Dermis microvascular lymphatic vessel endothelial cell (primary cell): Measurements from ENCODE around the gene SIK1. TPM values are rescaled to one million over a fixed set of nuclear protein-coding genes. Genes with fewer than 3 reads are reported as not detected.
"Not testable (repeated sequence)": the region's sequence is repeated elsewhere in the genome, so short reads cannot be mapped to it uniquely, and the experiment has no call there.

Experiments
- DNase-seq, 2 donors: peaks; one replicate each; pipeline versions ENCODE4 v3.0.0 to v3.0.0-alpha.2; 2010; ENCODE audit warnings: low read depth in 2 of 2
- total RNA-seq: library from RNA; depleted of rRNA; stranded (reverse); fragments of >200 nt; gene quantifications from 2 replicates; pipeline ENCODE4 v1.2.1, GENCODE V29; 2014

Gene SIK1
- total RNA-seq = 0.26 and 10.2 TPM in 2 replicates

DNA sequence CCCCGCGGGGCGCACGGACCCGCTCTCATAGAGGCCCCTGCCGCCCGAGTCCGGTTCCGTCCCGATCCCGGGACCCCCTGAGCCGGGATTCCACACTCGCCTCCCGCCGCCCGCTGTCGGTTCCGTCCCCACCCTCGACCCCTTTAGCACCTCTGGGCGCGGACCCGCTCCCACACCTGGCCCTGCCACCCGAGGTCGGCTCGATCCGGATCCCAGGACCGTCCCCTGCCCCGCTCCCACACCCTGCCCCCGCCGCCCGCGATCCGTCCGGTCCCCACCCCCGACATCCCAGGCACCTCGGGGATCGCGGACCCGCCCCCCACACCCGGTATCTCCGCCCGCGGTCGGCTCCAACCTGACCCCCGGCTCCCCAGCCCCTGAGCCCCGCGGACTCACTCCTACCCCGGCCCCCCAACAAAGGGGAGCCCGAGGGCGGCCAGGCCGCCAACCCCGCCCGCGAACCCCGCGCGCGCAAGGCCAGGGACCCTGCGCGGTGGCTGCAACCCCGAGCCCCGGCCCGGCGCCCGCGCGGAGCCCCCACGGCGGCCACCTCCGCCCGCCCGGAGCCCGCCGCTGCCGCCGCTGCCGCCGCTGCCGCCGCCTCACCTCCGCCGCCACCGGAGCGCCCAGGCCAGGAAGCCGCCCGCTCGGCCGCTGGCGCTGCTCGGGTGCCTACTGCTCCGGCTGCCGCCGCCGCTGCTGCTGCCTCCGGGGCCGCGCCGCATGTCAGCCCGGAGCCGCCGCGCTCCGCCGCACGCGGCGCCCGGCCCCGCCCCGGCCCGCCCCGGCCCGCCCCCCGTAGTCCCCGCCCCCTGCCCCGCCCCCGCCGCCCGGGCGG lies at the start of gene SIK1:
Gene SIK1 (minus strand): TSS at position 728 of the 838 bp plus-strand sequence. CDS start 953 bp downstream, outside the sequence.
- DNase-seq = not testable (repeated sequence)

DNA sequence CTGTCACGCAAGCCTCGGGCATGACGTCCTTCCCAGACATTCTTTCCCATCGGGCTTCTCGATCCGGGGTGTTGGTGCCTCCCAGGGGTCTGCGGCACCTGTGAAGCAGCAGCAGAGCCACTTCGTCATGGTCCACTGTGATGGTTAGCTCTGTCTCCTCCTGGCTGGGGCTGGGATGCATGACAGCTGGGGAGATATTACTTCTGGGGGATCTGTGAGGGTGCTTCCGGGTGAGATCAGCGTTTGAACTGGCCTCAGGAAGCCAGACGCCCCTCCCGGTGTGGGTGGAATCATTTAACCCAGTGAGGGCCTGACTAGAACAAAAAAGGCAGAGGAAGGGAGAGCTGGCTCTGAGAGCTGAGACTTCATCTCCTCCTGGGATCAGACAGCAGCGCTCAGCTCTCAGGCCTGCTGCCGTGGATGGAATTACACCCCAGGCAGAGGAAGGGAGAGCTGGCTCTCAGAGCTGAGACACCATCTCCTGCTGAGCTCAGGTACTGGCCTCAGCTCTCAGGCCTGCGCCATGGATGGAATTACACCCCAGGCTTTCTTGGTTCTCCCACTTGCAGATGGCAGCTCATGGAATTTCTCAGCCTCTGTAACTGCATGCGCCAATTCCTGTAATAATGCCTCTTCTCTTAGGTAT lies 44.8 kb upstream of the SIK1 start:
- DNase-seq = not testable (repeated sequence)

DNA sequence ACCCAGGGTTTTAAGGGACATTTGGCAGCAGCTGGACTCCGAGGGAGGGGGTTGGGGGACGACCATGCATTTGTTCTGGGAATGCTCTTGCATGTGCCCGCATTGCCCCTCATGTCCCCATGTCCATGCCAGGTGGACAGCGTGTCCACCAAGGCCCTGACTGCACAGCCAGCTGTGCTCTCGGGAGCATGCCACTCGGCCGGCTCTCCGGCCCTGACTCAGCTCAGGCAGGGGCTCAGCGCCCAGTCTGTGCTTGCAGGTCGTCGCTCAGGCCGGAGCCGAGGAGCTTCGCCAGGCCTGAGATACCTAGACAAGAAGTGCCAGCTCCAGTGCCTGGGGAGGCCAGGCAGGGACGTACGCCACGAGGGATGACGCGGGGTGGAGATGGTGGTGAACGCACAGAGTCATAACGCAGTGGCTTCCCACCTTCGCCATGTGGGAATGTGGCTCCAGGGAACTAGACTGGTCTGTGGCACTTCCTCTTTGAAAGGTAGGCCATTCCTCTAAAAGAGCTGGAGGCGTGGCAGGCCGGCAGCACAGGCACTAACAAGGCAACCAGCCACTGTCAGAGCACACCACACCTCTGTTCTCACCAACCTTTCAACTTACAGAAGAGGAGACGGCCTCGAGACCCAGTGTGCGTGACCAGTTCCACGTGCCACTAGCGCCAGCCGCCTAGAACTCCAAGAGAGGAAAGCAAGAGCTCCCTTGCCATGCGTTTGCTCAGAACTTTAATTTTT lies 43.0 kb upstream of the SIK1 start:
- DNase-seq = not testable (repeated sequence)

DNA sequence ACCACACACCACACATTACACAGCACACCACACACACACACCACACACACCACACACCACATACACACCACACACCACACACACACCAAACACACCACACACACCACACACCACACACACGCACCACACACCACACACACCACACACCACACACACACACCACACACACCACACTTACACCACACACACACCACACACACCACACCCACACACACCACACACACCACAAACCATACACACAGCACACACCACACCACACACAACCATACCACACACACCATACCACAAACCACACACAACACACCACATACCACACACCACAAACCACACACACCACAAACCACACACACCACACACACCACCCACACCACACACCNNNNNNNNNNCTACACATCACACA lies 40.9 kb upstream of the SIK1 start:
- DNase-seq = no peak

DNA sequence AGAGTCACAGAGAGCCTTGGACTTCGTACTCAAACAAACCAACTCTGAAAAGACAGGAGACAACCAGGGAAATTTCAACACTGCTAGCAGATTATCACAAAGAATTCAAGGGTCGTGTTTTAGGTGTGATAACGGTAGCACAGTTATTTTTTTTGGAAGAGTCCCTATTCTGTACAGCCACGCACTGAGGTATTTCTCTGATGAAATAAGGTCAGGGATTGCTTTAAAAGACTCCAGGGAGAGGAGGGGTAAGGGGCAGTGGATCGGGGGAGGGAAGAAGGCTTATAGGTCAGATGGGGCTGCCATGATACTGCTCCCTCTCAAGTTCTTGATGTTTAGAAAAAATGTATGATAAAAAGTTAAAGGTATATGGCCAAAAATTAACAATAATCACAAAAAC lies 38.2 kb upstream of the SIK1 start:
- DNase-seq = not testable (repeated sequence)

DNA sequence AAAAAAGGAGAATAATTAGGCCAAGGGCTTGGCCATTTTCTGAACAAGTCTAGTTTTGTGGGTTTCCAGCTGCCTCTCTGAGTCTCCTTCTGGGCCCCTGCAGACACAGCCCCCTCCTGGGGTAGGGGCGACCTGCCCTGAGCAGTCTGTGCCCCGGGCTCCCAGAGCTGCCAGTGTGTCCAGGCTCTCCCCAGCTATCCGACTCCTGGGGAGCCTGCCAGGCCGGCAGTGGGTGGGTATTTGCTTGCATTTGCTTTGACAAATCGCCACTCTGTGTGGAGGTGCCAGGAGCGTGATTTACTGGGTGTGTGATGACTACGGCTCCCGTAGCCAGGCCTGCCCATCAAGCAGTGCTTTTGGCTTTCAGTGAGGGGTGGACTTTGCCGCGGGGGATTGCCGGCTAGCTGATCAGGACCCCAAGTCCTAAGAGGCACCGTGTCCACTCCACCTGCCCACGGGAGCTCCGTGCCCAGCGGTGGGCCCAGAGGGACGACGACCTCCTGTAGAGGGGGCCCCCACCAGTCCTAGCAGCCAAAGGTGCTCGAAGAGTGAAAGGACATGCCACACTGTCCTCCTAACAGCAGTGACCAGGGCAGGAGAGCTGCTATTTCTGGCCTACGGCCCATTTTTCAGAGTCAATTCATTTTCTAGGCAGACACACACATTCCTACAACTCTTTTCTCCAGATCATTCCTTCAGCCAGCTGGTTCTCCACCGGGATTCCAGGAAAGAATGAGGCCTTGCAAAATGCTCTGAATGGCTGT lies 36.7 kb upstream of the SIK1 start:
- DNase-seq = not testable (repeated sequence)

DNA sequence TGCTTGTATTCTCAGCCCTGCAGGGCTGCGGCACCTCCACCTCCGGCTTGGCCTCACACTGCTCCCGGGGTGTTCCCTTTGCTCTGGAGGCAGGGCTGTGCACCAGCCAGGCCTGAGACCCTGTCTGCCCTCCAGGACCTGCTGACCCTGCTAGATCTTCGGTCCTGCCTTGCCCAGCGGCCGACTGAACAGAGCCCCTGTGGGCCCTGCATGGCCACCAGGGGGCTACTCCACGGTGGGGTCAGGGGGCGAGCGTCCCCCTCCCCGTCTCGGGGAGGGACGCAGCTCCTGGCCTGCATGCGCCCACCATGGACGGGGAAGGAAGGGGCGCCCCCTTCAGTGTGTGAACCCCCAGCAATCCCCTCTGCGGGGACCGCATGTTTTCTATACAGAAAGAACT lies 36.0 kb upstream of the SIK1 start:
- not testable (repeated sequence) for DNase-seq

DNA sequence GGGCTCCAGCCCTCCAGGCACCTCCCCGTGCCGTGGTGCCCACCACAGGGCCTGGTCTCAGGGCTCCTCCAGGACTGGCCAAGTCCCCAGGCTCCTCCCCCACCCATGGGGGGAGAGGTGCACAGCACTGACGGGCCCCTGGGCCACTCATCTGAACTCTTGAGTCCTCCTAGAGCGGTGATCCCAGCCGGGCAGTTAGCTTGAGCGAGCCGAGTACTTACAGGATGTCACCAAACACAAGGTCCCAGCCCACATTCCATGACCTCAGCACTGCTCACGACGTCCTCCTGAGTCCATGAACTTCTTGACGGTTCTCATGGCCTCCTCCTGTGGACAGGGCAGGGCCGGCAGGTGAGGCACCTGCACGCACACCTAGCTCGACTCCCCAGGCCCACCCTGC lies 33.5 kb upstream of the SIK1 start:
- DNase-seq = not testable (repeated sequence)

DNA sequence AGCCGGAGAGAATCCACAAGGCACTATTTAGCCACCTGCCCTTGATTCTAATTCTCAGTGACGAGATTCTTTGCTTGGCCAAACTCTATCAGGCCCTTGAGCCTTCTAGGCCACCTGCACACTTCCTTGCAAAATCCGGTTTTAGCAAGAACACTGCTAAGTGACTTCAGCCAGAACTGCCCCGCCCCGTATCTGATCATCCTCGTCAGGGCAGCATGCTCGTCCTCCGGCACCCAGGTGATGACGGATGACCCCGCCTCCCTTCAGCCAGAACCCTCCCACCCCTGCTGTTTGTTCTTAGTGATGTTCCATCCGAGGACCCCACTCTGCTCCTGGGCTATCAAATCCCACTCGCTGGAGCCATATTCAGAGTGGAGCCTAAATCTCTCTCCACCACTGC lies 32.1 kb upstream of the SIK1 start:
- not testable (repeated sequence) for DNase-seq

DNA sequence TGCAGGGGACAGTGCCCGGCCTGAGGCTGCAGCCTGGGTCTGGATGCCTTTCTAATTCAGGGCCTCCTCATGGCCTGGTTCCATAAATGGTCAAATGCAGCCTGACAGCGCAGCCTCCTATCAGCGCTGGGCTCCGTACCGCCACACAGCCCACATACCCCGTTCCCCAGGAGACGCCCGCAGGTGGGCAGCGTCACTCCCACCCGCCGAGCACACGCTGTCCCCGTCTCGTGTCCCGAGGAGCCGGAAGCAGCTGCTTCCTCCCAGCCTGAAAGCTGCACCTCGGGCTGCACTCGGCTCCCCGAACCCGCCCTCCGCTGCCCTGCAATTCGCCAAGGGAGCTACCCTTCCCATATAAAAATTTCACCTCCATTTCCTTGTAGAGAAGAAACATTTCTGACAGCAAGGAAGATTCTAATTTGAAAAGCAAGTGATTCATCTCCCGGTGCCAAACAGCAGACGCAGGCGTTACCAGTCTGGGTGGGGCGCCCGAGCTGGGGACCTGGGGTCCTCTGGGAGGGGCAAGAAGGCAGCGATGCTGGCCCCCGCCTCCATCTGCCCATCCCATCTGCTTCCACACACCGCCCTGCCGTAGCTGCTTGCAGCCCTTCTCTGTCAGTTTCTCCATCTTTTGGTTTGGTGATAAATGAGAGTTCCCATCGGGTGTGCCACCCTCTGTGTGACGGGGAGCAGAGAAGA lies 29.8 kb upstream of the SIK1 start:
- DNase-seq = not testable (repeated sequence)

DNA sequence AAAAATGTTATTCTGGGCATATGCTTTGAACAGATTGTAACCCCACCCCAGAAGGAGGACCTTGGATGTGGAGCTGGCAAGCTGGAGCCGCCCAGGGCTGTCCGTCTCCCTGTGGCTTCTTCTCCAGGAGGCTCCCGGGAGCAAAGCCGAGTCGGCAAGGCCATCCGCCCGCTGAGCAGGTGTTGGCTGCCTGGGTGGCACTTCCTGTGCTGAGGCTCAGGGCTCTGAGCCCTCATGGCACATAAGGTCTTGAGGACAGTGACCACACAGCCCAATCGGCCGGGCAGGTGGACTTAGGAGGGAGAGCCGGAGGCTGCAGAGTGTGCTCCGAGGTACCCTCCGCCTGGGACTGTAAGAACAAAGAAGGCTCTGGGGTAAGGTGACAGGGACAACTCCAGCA lies 28.8 kb upstream of the SIK1 start:
- not testable (repeated sequence) for DNase-seq

DNA sequence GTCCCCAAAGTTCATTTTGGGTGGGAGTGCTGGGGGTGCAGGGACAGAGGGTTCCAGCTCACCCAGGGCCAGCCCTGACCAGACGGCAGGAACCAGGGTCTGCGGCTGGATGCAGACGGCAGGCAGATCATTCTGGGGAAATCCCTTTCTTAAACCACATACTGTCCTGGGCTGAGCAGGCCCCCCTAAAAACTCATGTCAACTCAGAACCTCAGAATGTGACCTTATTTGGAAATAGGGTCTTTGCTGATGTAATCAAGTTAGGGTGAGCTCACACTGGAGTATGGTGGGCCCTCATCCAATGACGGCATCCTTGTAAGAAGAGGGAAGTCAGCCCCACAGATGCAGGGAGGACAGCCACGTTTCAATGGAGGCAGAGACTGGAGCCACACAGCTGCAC lies 27.2 kb upstream of the SIK1 start:
- DNase-seq = not testable (repeated sequence)

DNA sequence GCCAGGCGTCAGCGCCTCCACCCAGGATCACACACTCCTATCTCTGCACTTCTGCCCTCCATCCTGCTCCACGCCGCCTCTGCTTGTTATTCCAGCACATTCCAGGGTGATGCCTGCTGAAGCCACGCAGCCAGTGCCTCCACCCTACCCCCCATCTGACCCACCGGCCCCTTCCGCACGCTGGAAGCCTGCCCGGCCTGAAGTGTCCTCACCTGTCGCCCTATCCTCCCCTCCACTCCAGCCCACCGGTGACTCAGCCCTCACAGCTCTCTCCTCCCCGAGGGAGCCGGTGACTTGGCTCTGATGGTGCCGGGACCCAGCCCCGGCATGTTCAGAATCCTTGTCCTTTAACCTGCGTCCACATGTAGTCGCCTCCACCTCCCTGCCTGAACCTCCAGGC lies 24.9 kb upstream of the SIK1 start:
- DNase-seq = not testable (repeated sequence)

DNA sequence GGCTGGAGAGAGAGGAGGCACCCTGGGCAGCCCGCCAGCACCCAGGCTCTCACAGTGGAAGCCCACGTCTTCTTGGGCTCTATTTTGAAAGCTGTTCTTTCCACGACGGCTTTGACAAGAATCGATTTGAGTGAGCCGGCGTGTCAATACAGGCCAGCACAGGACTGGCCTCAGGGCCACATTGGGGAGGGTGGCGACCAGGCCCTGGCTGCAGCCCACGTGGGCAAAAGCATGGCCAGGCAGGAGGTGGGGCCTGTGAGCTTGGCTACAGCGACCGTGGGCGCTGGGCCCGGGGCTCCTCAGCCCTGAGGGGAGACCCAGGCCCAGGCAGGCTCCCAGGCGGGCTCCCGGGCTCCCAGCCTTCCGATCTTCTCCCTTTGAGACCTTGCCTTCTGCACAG lies 23.4 kb upstream of the SIK1 start:
- not testable (repeated sequence) for DNase-seq

DNA sequence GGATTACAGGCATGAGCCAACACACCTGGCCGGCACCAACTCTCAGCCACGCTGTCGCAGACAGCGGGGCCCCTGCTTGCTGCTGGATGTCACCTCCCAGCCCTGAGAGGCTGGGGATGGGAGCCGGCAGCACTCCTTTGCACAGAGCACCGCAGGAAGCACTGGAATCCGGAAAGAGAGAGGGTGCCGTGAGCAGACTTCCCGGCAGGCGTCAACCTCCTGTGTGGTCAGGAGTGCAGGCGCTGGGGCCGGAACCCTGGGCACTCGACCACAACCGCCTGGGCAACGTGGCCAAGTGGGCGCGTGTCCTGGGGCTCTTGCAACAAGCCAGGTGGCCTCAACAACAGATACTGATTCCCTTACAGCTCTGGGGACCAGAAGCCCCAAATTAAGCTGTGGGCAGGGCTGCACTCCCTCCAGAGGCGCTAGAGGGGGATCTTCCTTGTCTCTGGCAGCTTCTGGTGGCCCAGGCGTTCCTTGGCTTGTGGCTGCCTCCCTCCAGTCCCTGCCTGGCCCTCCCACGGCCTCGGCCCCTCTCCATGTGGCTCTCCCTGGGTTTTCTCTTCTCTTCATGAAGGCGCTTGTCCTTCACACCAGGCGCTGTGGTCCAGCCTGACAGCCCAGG lies 20.5 kb upstream of the SIK1 start:
- DNase-seq = not testable (repeated sequence)

DNA sequence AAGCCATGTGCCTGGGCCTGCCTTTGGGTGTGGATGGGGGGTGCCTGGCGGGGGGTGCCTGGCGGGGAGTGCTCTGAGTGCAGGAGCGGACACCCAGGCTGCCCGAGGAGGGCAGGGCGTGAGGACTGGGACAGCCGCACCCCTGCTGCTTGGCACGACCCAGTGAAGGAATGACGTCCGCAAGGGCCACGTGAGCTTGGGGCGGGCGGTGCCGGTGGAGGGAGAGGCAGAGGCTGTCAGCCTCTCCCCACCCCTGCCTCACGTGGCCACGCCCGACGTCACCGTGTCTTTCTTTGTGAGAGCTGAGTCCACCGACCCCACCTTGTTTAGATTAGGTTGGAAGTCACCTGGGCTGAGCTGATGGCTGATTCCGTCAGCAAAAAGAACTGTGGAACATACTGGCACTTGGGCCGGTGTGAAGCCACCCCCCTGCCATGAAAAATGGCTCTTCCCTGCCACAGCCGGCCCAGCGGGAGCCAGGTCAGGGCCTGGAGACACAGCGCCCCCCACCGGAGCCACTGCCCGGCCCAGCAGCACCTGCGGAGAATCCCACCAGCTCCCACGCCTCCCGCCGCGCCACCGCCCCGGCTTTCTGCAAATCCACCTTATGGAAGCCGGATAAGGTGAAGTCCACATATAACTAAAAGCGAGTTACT lies 19.5 kb upstream of the SIK1 start:
- DNase-seq = not testable (repeated sequence)

DNA sequence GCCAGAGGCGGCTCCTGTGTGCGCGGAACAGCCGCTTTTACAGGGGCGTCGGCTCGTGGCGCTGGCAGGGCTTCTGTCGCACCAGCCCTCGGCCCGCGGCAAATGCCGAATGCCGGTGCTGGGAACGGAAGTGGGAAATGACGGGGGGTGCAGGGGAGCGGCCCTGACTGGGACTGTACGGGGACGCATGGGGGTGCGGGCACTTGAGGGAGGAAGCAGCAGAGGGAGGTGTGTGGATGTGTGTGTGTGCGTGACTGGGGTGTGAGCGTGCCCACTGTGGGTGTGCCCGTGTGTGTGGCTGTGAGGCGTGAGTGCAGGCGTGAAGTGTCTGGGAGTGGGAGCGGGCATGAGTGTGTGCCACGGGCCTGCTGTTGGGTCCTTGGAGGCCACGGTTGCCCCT lies 17.6 kb upstream of the SIK1 start:
- not testable (repeated sequence) for DNase-seq

DNA sequence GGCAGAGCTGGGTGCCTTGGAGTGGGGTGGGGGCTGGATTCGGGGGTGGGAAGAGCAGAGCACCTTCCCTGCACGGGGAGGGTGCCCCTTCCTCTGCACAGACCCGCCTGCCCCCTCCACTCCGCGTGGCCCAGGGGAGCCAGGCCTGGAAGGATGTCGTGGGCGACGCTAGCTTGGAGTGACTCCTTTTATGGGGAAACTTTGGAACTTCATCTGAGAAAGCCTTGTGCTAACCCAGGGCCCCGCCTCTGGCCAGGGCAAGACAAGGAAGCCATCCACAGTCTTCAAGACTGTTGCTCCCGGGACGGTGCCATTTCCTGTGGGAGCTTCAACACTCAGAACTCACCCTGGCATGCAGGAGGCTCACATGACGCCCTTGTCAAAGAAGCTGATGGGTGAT lies 15.6 kb upstream of the SIK1 start:
- DNase-seq = not testable (repeated sequence)

DNA sequence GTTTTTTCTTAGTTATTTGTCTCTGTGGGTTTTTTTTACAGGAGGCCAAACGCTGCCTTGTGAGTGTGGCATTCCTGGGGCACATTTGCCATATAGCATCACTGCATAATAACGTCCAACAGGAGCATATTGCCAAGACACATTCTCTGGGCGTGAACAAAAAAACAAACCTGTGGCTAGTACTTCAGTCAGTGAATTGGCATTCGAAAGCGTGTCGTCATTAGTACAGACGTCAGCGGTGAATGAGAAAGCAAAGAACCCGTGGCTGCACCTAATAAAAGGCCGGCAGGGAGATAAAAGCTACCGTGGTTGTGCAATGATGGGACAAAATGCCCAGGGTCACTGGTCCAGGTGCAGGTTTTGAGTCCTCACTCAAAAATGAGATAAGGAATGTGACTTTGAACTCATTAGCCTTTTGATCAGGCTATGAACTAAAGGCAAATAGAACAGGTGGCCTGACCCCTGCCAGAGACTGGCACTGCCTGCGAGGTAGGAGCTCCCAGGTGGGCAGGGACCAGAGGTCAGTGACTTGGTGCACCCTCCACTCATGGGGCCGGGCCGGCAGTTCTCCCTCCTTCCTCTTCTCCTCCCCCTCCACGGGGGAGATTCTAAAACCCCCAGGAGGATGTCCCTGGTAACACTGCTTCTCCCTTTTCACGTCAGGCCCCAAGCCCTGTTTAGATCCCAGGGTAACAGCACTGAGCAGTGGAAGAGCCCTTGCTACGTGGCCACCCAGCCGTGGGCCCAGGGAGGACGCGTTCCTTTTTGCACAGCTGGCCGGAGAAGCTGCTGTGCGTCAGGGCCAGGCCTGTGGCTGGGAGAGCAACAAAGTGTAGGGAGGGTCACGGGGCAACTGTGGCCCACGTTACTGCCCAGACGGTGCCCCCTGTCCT lies 14.2 kb upstream of the SIK1 start:
- not testable (repeated sequence) for DNase-seq
